H1 (cell line): Measurements from ENCODE around the gene KCNMA1. TPM values are rescaled to one million over a fixed set of nuclear protein-coding genes. Genes with fewer than 3 reads are reported as not detected.

Experiments
- CTCF ChIA-PET: fragments of 300-600 bp; sonication (Branson Sonifier 250); formaldehyde crosslinking; loops from one replicate; lab custom pipeline; 2021; ENCODE audit not compliant: partially characterized antibody; lab: Charles Lee
- POLR2A ChIA-PET: fragments of 300-600 bp; sonication (Branson Sonifier 250); formaldehyde crosslinking; loops from one replicate; lab custom pipeline; 2021; ENCODE audit warnings: inconsistent platforms; ENCODE audit not compliant: partially characterized antibody; lab: Charles Lee
- DNase-seq, 2 experiments: peaks; one replicate each; pipeline versions ENCODE4 v3.0.0 to v3.0.0-alpha.2; 2010 to 2022; ENCODE audit warnings: low spot score in 2 of 2, low read depth in 1 of 2, mixed read lengths in 1 of 2
- FAIRE-seq: peaks from 2 replicates; lab custom pipeline; 2011; peaks lifted over from hg19 to GRCh38; lab: Jason Lieb, UNC
- H2AFZ ChIP-seq: 2 replicates; pipeline ENCODE4 v1.8.1; 2012; ENCODE audit warnings: low read length, inconsistent platforms
- H2AK5ac ChIP-seq: 2 replicates; pipeline ENCODE4 v1.6.1; 2013; ENCODE audit warnings: low read depth, low read length
- H2BK120ac ChIP-seq: replicated peaks from 2 replicates; pipeline ENCODE3; 2013; ENCODE audit warnings: low read depth, low read length, inconsistent platforms
- H2BK12ac ChIP-seq: 2 replicates; pipeline ENCODE4 v1.6.1; 2013; ENCODE audit warnings: low read depth, low read length
- H2BK15ac ChIP-seq: 2 replicates; pipeline ENCODE4 v1.6.1; 2013; ENCODE audit warnings: low read length
- H2BK20ac ChIP-seq: 2 replicates; pipeline ENCODE4 v1.6.1; 2013; ENCODE audit warnings: low read length
- H2BK5ac ChIP-seq: 2 replicates; pipeline ENCODE4 v1.6.1; 2013; ENCODE audit warnings: low read depth, low read length
- H3K14ac ChIP-seq: 2 replicates; pipeline ENCODE4 v1.6.1; 2013; ENCODE audit warnings: inconsistent platforms; ENCODE audit not compliant: insufficient read length
- H3K18ac ChIP-seq: 2 replicates; pipeline ENCODE4 v1.6.1; 2013; ENCODE audit warnings: low read length; ENCODE audit errors: extremely low read depth
- H3K23ac ChIP-seq: 2 replicates; pipeline ENCODE4 v1.6.1; 2013; ENCODE audit warnings: inconsistent platforms; ENCODE audit not compliant: insufficient read length
- H3K23me2 ChIP-seq: 2 replicates; pipeline ENCODE4 v1.6.1; 2013; ENCODE audit warnings: low read depth, low read length
- H3K27ac ChIP-seq: 2 replicates; pipeline ENCODE4 v1.6.1; 2011; ENCODE audit warnings: low read depth, low read length, inconsistent platforms
- H3K27me3 ChIP-seq, 4 experiments: replicated peaks in 1 of 4; 1 replicate in 1 of 4; 2 replicates in 3 of 4; pipeline versions ENCODE4 v1.6.1 to v1.8.1; 2011 to 2013; ENCODE audit warnings: low read length in 3 of 4, mild to moderate bottlenecking in 3 of 4, inconsistent platforms in 2 of 4, mixed read lengths in 2 of 4, moderate library complexity in 1 of 4; ENCODE audit not compliant: control insufficient read depth in 3 of 4, insufficient read depth in 3 of 4; ENCODE audit errors: extremely low read depth in 1 of 4
- H3K36me3 ChIP-seq, 4 experiments: 2 replicates each; pipeline versions ENCODE4 v1.6.1 to v1.8.1; 2011 to 2013; ENCODE audit warnings: mild to moderate bottlenecking in 4 of 4, low read length in 3 of 4, moderate library complexity in 2 of 4, control low read depth in 1 of 4, inconsistent platforms in 1 of 4; ENCODE audit not compliant: insufficient read depth in 4 of 4, control insufficient read depth in 2 of 4
- H3K4ac ChIP-seq: replicated peaks from 2 replicates; pipeline ENCODE3; 2013; ENCODE audit warnings: low read length, low read depth, mixed read lengths, inconsistent platforms; ENCODE audit not compliant: insufficient read length
- H3K4me1 ChIP-seq, 4 experiments: replicated peaks in 1 of 4; 1 replicate in 1 of 4; 2 replicates in 3 of 4; pipeline versions ENCODE4 v1.6.1 to v1.8.1; 2011 to 2013; ENCODE audit warnings: low read length in 3 of 4, inconsistent platforms in 2 of 4, mixed read lengths in 1 of 4; ENCODE audit not compliant: insufficient read depth in 4 of 4, control insufficient read depth in 3 of 4
- H3K4me2 ChIP-seq, 2 experiments: 2 replicates each; pipeline versions ENCODE4 v1.6.1 to v1.8.1; 2011 to 2013; ENCODE audit warnings: low read depth in 2 of 2, low read length in 2 of 2, control low read depth in 1 of 2, inconsistent platforms in 1 of 2, mild to moderate bottlenecking in 1 of 2; ENCODE audit not compliant: insufficient read depth in 1 of 2
- H3K4me3 ChIP-seq, 4 experiments: fragments of 200-600, 300-600 bp in 1 of 4; sonication (generic), shearing (Covaris generic), sonication (Bioruptor Twin) in 1 of 4; 2 replicates each; pipeline versions ENCODE4 v1.5.1 to v1.8.1; 2011 to 2016; ENCODE audit warnings: low read length in 4 of 4, low read depth in 3 of 4, control low read depth in 2 of 4, inconsistent platforms in 2 of 4, mild to moderate bottlenecking in 2 of 4, mixed read lengths in 1 of 4, moderate library complexity in 1 of 4; ENCODE audit not compliant: insufficient read depth in 2 of 4; ENCODE audit errors: extremely low read depth in 1 of 4
- H3K56ac ChIP-seq: replicated peaks from 2 replicates; pipeline ENCODE3; 2013; ENCODE audit warnings: low read depth, mild to moderate bottlenecking, mixed read lengths, low read length, inconsistent platforms; ENCODE audit not compliant: insufficient read length
- H3K79me1 ChIP-seq: 2 replicates; pipeline ENCODE4 v1.6.1; 2013; ENCODE audit warnings: low read depth, low read length, control low read depth
- H3K79me2 ChIP-seq, 2 experiments: 2 replicates each; pipeline versions ENCODE4 v1.6.1 to v1.8.1; 2012 to 2013; ENCODE audit warnings: low read length in 2 of 2, mild to moderate bottlenecking in 2 of 2, inconsistent platforms in 1 of 2; ENCODE audit not compliant: insufficient read depth in 2 of 2, control insufficient read depth in 1 of 2
- H3K9ac ChIP-seq, 4 experiments: replicated peaks in 1 of 4; 1 replicate in 1 of 4; 2 replicates in 3 of 4; pipeline versions ENCODE4 v1.6.1 to v1.8.1; 2011 to 2013; ENCODE audit warnings: low read depth in 3 of 4, low read length in 3 of 4, control low read depth in 2 of 4, mild to moderate bottlenecking in 2 of 4, moderate library complexity in 2 of 4, inconsistent platforms in 1 of 4; ENCODE audit errors: extremely low read depth in 1 of 4
- H3K9me3 ChIP-seq, 2 experiments: 2 replicates each; pipeline versions ENCODE4 v1.6.1 to v1.8.1; 2012 to 2013; ENCODE audit warnings: mild to moderate bottlenecking in 2 of 2, moderate library complexity in 2 of 2, control low read depth in 1 of 2, inconsistent platforms in 1 of 2, low read depth in 1 of 2, low read length in 1 of 2, mixed read lengths in 1 of 2; ENCODE audit not compliant: insufficient read depth in 2 of 2
- H4K20me1 ChIP-seq, 2 experiments: replicated peaks in 1 of 2; 2 replicates each; pipeline versions ENCODE3 to v1.8.1; 2011 to 2013; ENCODE audit warnings: inconsistent platforms in 2 of 2, low read length in 2 of 2, mild to moderate bottlenecking in 1 of 2; ENCODE audit not compliant: insufficient read depth in 2 of 2, control insufficient read depth in 1 of 2
- H4K5ac ChIP-seq: 2 replicates; pipeline ENCODE4 v1.6.1; 2013; ENCODE audit warnings: low read length, low read depth, mixed read lengths, inconsistent platforms; ENCODE audit not compliant: insufficient read length
- H4K8ac ChIP-seq: 2 replicates; pipeline ENCODE4 v1.8.0; 2013; ENCODE audit warnings: mild to moderate bottlenecking, moderate library complexity, low read length, inconsistent platforms; ENCODE audit not compliant: insufficient read depth; ENCODE audit errors: extremely low read depth
- H4K91ac ChIP-seq: replicated peaks from 2 replicates; pipeline ENCODE3; 2013; ENCODE audit warnings: low read length, mixed read lengths, inconsistent platforms; ENCODE audit not compliant: insufficient read length
- ASH2L ChIP-seq: fragments of 200-600, 300-600 bp; sonication (generic); IDR thresholded peaks from one replicate; pipeline ENCODE4 v1.7.1; 2017; ENCODE audit warnings: low read length
- BRCA1 ChIP-seq: IDR thresholded peaks from 2 replicates; pipeline ENCODE4 v1.6.1; 2012; ENCODE audit warnings: low read depth, low read length, improper control_type of control experiment
- CHD2 ChIP-seq: IDR thresholded peaks from 2 replicates; pipeline ENCODE4 v1.6.1; 2012; ENCODE audit warnings: low read length, improper control_type of control experiment
- EP300 ChIP-seq, 2 experiments: IDR thresholded peaks; 1 replicate in 1 of 2; 2 replicates in 1 of 2; pipeline ENCODE4 v1.6.1; 2011 to 2012; ENCODE audit warnings: low read depth in 2 of 2, low read length in 2 of 2, mild to moderate bottlenecking in 2 of 2, borderline replicate concordance in 1 of 2, inconsistent platforms in 1 of 2, moderate library complexity in 1 of 2
- GABPA ChIP-seq: IDR thresholded peaks from 2 replicates; pipeline ENCODE4 v1.6.1; 2011; ENCODE audit warnings: mild to moderate bottlenecking, low read length, moderate library complexity, borderline replicate concordance; ENCODE audit not compliant: insufficient read depth
- RNF2 ChIP-seq: fragments of 200-900, 300-1000 bp; sonication (generic); IDR thresholded peaks from 2 replicates; pipeline ENCODE4 v1.7.1; 2016; ENCODE audit warnings: borderline replicate concordance, low read depth, mild to moderate bottlenecking, antibody characterized with exemption, low read length; ENCODE audit not compliant: poor library complexity, severe bottlenecking; ENCODE audit errors: missing control alignments
- SIRT6 ChIP-seq: IDR thresholded peaks from one replicate; pipeline ENCODE4 v1.7.1; 2012; ENCODE audit warnings: low read length, inconsistent platforms
- SIX5 ChIP-seq: IDR thresholded peaks from 2 replicates; pipeline ENCODE4 v1.6.1; 2011; ENCODE audit warnings: mild to moderate bottlenecking, low read depth, low read length
- SP4 ChIP-seq: IDR thresholded peaks from 2 replicates; pipeline ENCODE4 v1.6.1; 2012; ENCODE audit warnings: low read length, inconsistent platforms
- TEAD4 ChIP-seq: IDR thresholded peaks from 2 replicates; pipeline ENCODE4 v1.6.1; 2012; ENCODE audit warnings: low read depth, low read length, inconsistent platforms, mixed read lengths
- WGBS, 2 experiments: shearing (Covaris generic) in 1 of 2; methylation state at CpG; one replicate each; pipeline versions ENCODE4 v1.1.6 to v1.1.7; 2013 to 2015; ENCODE audit warnings: low lambda C conversion rate in 2 of 2, mixed read lengths in 2 of 2, inconsistent platforms in 1 of 2, low coverage in 1 of 2, missing lambda C conversion rate in 1 of 2; ENCODE audit not compliant: insufficient replicate concordance in 2 of 2, insufficient coverage in 1 of 2, insufficient read length in 1 of 2; ENCODE audit errors: extremely low coverage in 1 of 2, missing lambda C conversion rate in 1 of 2; 5-methylcytosine and 5-hydroxymethylcytosine counted together
- polyA plus RNA-seq, 7 experiments: library from polyadenylated mRNA; depleted of rRNA in 3 of 7; stranded (reverse) in 5 of 7; unstranded in 2 of 7; fragments of >200 nt in 5 of 7; fragments of 200-250 nt in 2 of 7; gene quantifications; 1 replicate in 5 of 7; 2 replicates in 1 of 7; 4 replicates in 1 of 7; pipeline versions ENCODE4 v1.2.1 to v1.2.3, GENCODE V29; 2011 to 2013; ENCODE audit warnings: missing spikeins in 2 of 7, mixed read lengths in 2 of 7
- total RNA-seq: library from RNA; stranded (reverse); fragmentation: NEBNext Ultra II Directional; extraction: Animal tissue kit (Norgen Biotek cat#: 25700); gene quantifications from 2 replicates; pipeline ENCODE4 v1.2.1, GENCODE V29; 2021

Gene KCNMA1
- total and polyA plus RNA-seq, 2 of the 8 experiments (the other 6 are each of a cell fraction or from before 2014, with no cell fraction given): 10.2 to 11.1 TPM

DNA sequence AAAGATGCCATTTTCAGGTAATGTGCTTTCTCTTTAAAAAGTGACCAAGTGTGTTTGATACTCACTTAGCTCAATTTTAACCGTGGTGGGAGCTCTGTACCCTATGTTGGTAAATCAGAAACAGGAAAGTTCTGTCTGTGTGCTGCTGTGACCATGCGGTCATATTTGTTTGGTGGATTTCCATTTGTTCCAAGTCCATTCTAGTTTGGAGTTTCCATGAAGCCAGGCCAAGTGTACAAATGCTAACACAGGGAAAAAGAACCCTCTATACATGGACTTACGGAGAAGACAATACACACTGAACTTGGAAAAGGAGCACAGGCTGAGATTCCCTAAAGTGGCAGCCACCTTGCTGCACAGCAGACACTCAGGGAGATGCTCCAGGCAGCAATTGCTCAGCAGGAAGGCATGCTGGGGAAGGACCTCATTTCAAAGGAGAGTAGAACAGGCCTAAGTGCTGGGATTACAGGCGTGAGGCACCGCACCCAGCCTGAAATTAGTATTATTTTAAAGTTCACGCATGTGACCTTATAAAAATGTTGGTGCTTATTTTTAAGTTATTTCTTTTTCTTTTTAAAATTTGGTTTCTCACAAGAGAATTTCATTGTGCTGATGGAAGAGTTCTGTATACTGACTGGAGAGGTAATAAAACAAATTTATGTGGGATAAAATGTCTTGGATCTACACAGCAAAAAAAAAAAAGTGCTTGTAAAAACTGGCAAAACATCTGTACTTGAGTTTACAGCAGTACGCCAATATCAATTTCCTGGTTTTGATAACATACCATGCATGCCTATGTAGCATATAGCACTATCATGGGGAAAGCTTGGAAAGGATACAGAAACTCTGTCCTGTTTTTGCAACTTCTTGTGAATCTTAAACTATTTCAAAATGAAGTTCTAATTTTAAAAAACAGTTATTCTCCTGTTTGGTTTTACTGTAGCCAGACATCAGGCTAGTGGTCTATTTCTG, 436.2 kb downstream of the KCNMA1 start:
- H3K56ac ChIP-seq: no peak overlapping the region
- WGBS, 2 experiments: 91% methylated on average over 7 of the region's 7 CpGs; no CpG with 5 or more reads in 1 of the 2 experiments

More for the DNA sequence above, 436.2 kb downstream of the KCNMA1 start:
- Histone ChIP-seq H3K79me1 (no peaks in the 10 kb centered on the region), H4K20me1 (no peaks in the 10 kb centered on the region), H3K9ac (no peak overlapping the region), H4K8ac (no peak overlapping the region), H2AFZ (no peak overlapping the region), H3K4me2 (no peak overlapping the region), H3K27me3 (no peaks in the 10 kb centered on the region), H4K91ac (no peak overlapping the region), H3K36me3 (no peaks in the 10 kb centered on the region), H3K4me1 (peaks cover 0 to 2% (median 0%) of the 10 kb centered on the region in 4 experiments; a peak in 1 of 7 replicates), H2BK12ac (no peak overlapping the region), H2BK15ac (no peak overlapping the region), H3K14ac (no peak overlapping the region), H2BK5ac (no peak overlapping the region), H3K9me3 (no peaks in the 10 kb centered on the region), H3K23me2 (no peaks in the 10 kb centered on the region), H4K5ac (no peak overlapping the region), H2BK20ac (no peak overlapping the region), H3K18ac (no peak overlapping the region), H3K79me2 (no peaks in the 10 kb centered on the region), H3K4ac (no peak overlapping the region), H3K27ac (no peak overlapping the region), H2AK5ac (no peak overlapping the region), H2BK120ac (no peak overlapping the region), H3K23ac (no peak overlapping the region), H3K4me3 (no peak overlapping the region)
- POLR2A ChIA-PET: no interaction called here
- no peak for FAIRE-seq
- TF ChIP-seq ASH2L: no peak
- no peak for TF ChIP-seq TEAD4
- no peak for TF ChIP-seq EP300 (IDR thresholded peaks at IDR 0.05; ENCODE audit: borderline replicate concordance in 1 of 2, low read depth in 2 of 2, low read length in 2 of 2)
- no peak for TF ChIP-seq CHD2
- no peak for TF ChIP-seq SIRT6
- TF ChIP-seq GABPA: no peak
- TF ChIP-seq BRCA1: no peak
- no peak for TF ChIP-seq SP4
- TF ChIP-seq SIX5: no peak
- no peak for TF ChIP-seq RNF2
- CTCF ChIA-PET: interaction anchor here (1.6 kb wide), 1 partner anchor 27 kb away, joined by 4 read pairs; no protein-coding TSS in a partner anchor
- no peak for DNase-seq
